HUES6 (cell line): ENCODE measurements around the gene PKMYT1.
"Not testable (repeated sequence)": the region's sequence is repeated elsewhere in the genome, so short reads cannot be mapped to it uniquely, and the experiment has no call there.

Source experiments
- H3K27ac ChIP-seq: 2 replicates; pipeline ENCODE4 v1.7.0; 2013; ENCODE audit warnings: low read depth, mild to moderate bottlenecking, low read length, inconsistent platforms
- H3K27me3 ChIP-seq: 2 replicates; pipeline ENCODE4 v1.6.1; 2013; ENCODE audit warnings: low read length; ENCODE audit not compliant: control insufficient read depth, insufficient read depth
- H3K36me3 ChIP-seq: 2 replicates; pipeline ENCODE4 v1.6.1; 2013; ENCODE audit warnings: low read length; ENCODE audit not compliant: control insufficient read depth, insufficient read depth
- H3K4me1 ChIP-seq: 2 replicates; pipeline ENCODE4 v1.6.1; 2013; ENCODE audit warnings: low read length; ENCODE audit not compliant: control insufficient read depth, insufficient read depth
- H3K4me3 ChIP-seq: 2 replicates; pipeline ENCODE4 v1.5.1; 2013; ENCODE audit warnings: low read depth, low read length
- H3K9ac ChIP-seq: one replicate; pipeline ENCODE4 v1.6.1; 2013; ENCODE audit warnings: mild to moderate bottlenecking, low read length
- H3K9me3 ChIP-seq: 2 replicates; pipeline ENCODE4 v1.6.1; 2013; ENCODE audit warnings: low read depth, low read length; ENCODE audit not compliant: control insufficient read depth, insufficient read depth

Gene PKMYT1

GRCh38 chr16:2938206-2938605 is 42.0 kb downstream of the PKMYT1 start:
- Histone ChIP-seq H3K27ac (no peak overlapping the region), H3K4me3 (no peak overlapping the region), H3K9ac (no peak overlapping the region), H3K4me1 (no peaks in the 10 kb centered on the region), H3K27me3 (no peaks in the 10 kb centered on the region), H3K9me3 (no peaks in the 10 kb centered on the region), H3K36me3 (peaks cover 64% of the 10 kb centered on the region)

GRCh38 chr16:2937170-2937569 is 43.1 kb downstream of the PKMYT1 start:
- Histone ChIP-seq H3K27ac (no peak overlapping the region), H3K27me3 (no peaks in the 10 kb centered on the region), H3K4me1 (no peaks in the 10 kb centered on the region), H3K36me3 (peaks cover 61% of the 10 kb centered on the region), H3K4me3 (no peak overlapping the region), H3K9me3 (no peaks in the 10 kb centered on the region), H3K9ac (no peak overlapping the region)

- no peak overlapping the region for H3K9ac ChIP-seq
- H3K9me3 ChIP-seq = no peaks in the 10 kb centered on the region
- no peaks in the 10 kb centered on the region for H3K4me1 ChIP-seq
- H3K27ac ChIP-seq = no peak overlapping the region
- H3K27me3 ChIP-seq = no peaks in the 10 kb centered on the region
- H3K4me3 ChIP-seq = no peak overlapping the region
- peaks cover 60% of the 10 kb centered on the region for H3K36me3 ChIP-seq
Measured at GRCh38 chr16:2936436-2937011, 43.7 kb downstream of the PKMYT1 start.

- Histone ChIP-seq H3K9ac (no peak overlapping the region), H3K27me3 (no peaks in the 10 kb centered on the region), H3K36me3 (peaks cover 47% of the 10 kb centered on the region), H3K27ac (no peak overlapping the region), H3K4me1 (no peaks in the 10 kb centered on the region), H3K9me3 (no peaks in the 10 kb centered on the region), H3K4me3 (no peak overlapping the region)
Measured at GRCh38 chr16:2934450-2934849, 45.8 kb downstream of the PKMYT1 start.

GRCh38 chr16:2933701-2934100 is 46.5 kb downstream of the PKMYT1 start:
- peaks cover 41% of the 10 kb centered on the region for H3K36me3 ChIP-seq
- no peaks in the 10 kb centered on the region for H3K27me3 ChIP-seq
- H3K27ac ChIP-seq = no peak overlapping the region
- no peaks in the 10 kb centered on the region for H3K9me3 ChIP-seq
- no peaks in the 10 kb centered on the region for H3K4me1 ChIP-seq
- no peak overlapping the region for H3K9ac ChIP-seq
- no peak overlapping the region for H3K4me3 ChIP-seq

- no peak overlapping the region for H3K4me3 ChIP-seq
- peaks cover 39% of the 10 kb centered on the region for H3K36me3 ChIP-seq
- no peaks in the 10 kb centered on the region for H3K27me3 ChIP-seq
- H3K4me1 ChIP-seq = no peaks in the 10 kb centered on the region
- no peak overlapping the region for H3K9ac ChIP-seq
- H3K9me3 ChIP-seq = no peaks in the 10 kb centered on the region
- H3K27ac ChIP-seq = no peak overlapping the region
Measured at GRCh38 chr16:2933136-2933535, 47.1 kb downstream of the PKMYT1 start.

- H3K9me3 ChIP-seq, H3K4me1 ChIP-seq, H3K9ac ChIP-seq, H3K27ac ChIP-seq, H3K27me3 ChIP-seq, H3K4me3 ChIP-seq: not testable (repeated sequence)
- H3K36me3 ChIP-seq = peaks cover 23% of the 10 kb centered on the region
Measured at GRCh38 chr16:2931231-2931914, 48.9 kb downstream of the PKMYT1 start.

GRCh38 chr16:2930236-2930635 is 50.0 kb downstream of the PKMYT1 start:
- no peak overlapping the region for H3K9ac ChIP-seq
- H3K9me3 ChIP-seq = no peaks in the 10 kb centered on the region
- no peak overlapping the region for H3K27ac ChIP-seq
- peaks cover 23% of the 10 kb centered on the region for H3K36me3 ChIP-seq
- no peaks in the 10 kb centered on the region for H3K27me3 ChIP-seq
- H3K4me1 ChIP-seq = 0 out of 2 replicates have a peak, but pooled peaks cover 8% of the 10 kb centered on the region
- H3K4me3 ChIP-seq = no peak overlapping the region

GRCh38 chr16:2929693-2930092 is 50.6 kb downstream of the PKMYT1 start:
- Histone ChIP-seq H3K9me3 (no peaks in the 10 kb centered on the region), H3K27ac (no peak overlapping the region), H3K36me3 (peaks cover 22% of the 10 kb centered on the region), H3K4me1 (0 out of 2 replicates have a peak, but pooled peaks cover 14% of the 10 kb centered on the region), H3K27me3 (no peaks in the 10 kb centered on the region), H3K4me3 (no peak overlapping the region), H3K9ac (no peak overlapping the region)

GRCh38 chr16:2928796-2929195 is 51.5 kb downstream of the PKMYT1 start:
- Histone ChIP-seq H3K4me1 (0 out of 2 replicates have a peak, but pooled peaks cover 14% of the 10 kb centered on the region), H3K27me3 (no peaks in the 10 kb centered on the region), H3K36me3 (peaks cover 14% of the 10 kb centered on the region), H3K4me3 (no peak overlapping the region), H3K27ac (no peak overlapping the region), H3K9ac (no peak overlapping the region), H3K9me3 (no peaks in the 10 kb centered on the region)

- H3K9ac ChIP-seq, H3K4me3 ChIP-seq, H3K27ac ChIP-seq, H3K27me3 ChIP-seq, H3K9me3 ChIP-seq: not testable (repeated sequence)
- peaks cover 10% of the 10 kb centered on the region for H3K36me3 ChIP-seq
- H3K4me1 ChIP-seq = 0 out of 2 replicates have a peak, but pooled peaks cover 14% of the 10 kb centered on the region
Measured at GRCh38 chr16:2928151-2928550, 52.1 kb downstream of the PKMYT1 start.
